GM13976 (cell line): ENCODE data around the gene GRIK5.
A peak's percentile ranks its signal among the peaks of the same experiment; 100 is the strongest.
"Not testable (repeated sequence)": the region's sequence is repeated elsewhere in the genome, so short reads cannot be mapped to it uniquely, and the experiment has no call there.

Experiments
- DNase-seq: peaks from one replicate; pipeline ENCODE4 v3.0.0; 2012; ENCODE audit warnings: low spot score
- in situ Hi-C: fragments of 300-500 bp; cut with MboI; formaldehyde crosslinking; loops from one replicate; pipeline ENCODE4 v1.12.0; 2022; ENCODE audit warnings: low sequenced_read_pairs, mixed read lengths, inconsistent platforms; ENCODE audit not compliant: unreplicated experiment
- TF ChIP-seq, protein P1 (sequence below): IDR thresholded peaks from 2 replicates; pipeline ENCODE4 v1.5.1; 2012; ENCODE audit warnings: borderline replicate concordance, mild to moderate bottlenecking; ENCODE audit not compliant: insufficient read depth; ENCODE audit errors: extremely low read depth, missing control alignments, control extremely low read depth

Gene GRIK5

DNA sequence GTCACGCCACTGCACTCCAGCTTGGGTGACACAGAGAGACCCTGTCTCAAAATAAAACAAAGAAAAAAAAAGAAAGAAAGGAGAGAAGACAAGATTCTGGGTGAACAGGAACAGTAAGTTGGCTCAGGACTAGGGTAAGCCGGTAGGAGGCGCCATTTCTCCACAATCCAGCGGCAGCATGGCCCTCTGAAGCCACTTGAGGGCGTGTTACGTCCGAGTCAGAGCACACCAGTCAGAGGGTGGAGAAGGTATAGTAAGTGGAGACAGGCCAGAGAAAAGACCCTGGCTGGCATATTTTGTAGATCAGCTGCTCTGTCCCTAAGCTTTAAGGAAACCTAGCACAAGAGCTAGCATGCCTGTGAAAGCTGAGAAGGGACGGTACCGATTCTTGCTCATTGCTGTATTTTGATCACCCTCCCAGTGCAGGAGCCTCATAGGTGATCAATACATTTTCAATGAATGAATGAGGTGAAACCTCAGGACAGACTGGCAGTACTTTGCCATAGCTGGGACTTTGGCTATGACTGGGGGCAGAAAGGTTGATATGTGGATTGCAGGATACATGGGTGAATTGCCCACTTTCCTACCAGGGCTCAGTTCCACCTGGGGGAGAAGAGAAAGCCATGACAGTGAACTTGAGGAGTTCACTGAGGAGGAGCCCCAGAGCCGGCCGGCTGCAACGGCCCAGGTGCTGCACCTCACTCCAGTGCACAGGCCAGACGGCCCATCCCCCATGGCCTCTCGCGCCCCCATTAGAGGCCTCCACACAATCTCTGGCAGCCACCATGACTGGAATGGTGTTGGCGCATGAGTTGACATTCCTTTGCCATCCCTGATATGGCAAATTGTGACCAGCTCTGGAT is 38.8 kb upstream of the GRIK5 start:
- TF ChIP-seq, protein P1, sequence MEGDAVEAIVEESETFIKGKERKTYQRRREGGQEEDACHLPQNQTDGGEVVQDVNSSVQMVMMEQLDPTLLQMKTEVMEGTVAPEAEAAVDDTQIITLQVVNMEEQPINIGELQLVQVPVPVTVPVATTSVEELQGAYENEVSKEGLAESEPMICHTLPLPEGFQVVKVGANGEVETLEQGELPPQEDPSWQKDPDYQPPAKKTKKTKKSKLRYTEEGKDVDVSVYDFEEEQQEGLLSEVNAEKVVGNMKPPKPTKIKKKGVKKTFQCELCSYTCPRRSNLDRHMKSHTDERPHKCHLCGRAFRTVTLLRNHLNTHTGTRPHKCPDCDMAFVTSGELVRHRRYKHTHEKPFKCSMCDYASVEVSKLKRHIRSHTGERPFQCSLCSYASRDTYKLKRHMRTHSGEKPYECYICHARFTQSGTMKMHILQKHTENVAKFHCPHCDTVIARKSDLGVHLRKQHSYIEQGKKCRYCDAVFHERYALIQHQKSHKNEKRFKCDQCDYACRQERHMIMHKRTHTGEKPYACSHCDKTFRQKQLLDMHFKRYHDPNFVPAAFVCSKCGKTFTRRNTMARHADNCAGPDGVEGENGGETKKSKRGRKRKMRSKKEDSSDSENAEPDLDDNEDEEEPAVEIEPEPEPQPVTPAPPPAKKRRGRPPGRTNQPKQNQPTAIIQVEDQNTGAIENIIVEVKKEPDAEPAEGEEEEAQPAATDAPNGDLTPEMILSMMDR: peak; percentile 100
- peak; percentile 88 for DNase-seq
- in situ Hi-C loops: loop anchor here (10.0 kb wide), 1 partner anchor 86 kb away; no protein-coding TSS in a partner anchor

DNA sequence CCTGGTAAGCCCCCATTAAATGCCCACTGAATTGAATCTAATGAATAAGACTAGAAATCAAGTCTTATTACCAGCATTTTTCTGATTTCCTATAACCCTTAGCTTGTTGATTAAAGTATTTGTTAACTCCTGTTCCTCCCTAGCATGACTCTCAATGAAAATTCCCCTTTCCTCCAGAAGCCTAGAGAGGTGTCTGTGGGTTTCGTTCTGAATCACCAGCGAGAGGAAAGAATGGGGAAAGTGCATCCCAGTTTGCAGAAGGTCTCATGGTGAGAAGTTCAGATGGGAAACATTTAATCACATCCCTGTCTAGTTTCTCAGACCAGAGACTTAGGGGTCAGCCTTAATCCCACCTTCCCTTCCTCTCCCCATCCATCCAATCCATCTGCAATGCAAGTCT is 35.4 kb upstream of the GRIK5 start:
- no peak for DNase-seq
- in situ Hi-C loops: loop anchor here (10.0 kb wide), 1 partner anchor 89 kb away; no protein-coding TSS in a partner anchor
- TF ChIP-seq, protein P1: no peak

DNA sequence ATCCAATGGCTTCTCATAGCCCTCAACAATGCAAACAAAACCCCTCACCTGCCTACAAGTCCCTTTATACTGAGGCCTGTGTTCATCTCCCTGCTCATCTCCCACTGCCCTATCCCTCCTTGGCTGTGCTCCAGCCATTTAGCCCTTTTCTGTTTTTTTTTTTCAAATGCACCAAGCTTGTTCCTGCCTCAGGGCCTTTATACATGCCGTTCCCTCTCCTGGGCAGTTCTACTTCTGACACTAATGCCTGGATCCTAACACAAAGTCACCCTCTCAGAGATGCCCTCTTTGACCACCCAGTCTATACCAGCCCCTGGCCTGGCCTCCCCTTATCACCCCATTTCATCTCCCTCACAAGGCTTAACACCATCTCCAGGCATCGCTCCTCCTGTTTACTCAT is 32.9 kb upstream of the GRIK5 start:
- TF ChIP-seq, protein P1: no peak
- in situ Hi-C loops: loop anchor here (10.0 kb wide), 1 partner anchor 92 kb away; no protein-coding TSS in a partner anchor
- no peak for DNase-seq

DNA sequence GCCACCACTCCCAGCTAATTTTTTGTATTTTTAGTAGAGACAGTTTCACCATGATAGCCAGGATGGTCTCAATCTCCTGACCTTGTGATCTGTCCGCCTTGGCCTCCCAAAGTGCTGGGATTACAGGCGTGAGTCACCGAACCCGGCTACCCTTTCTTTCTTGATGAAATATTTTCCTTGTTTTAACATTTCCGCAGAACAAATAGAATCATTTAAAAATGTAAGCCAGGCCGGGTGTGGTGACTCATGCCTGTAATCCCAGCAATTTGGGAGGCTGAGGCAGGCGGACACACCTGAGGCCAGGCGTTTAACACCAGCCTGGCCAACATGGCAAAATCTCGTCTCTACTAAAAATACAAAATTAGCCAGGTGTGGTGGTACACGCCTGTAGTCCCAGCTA is 30.2 kb upstream of the GRIK5 start:
- not testable (repeated sequence) for DNase-seq
- in situ Hi-C loops: loop anchor here (10.0 kb wide), 1 partner anchor 95 kb away; no protein-coding TSS in a partner anchor

DNA sequence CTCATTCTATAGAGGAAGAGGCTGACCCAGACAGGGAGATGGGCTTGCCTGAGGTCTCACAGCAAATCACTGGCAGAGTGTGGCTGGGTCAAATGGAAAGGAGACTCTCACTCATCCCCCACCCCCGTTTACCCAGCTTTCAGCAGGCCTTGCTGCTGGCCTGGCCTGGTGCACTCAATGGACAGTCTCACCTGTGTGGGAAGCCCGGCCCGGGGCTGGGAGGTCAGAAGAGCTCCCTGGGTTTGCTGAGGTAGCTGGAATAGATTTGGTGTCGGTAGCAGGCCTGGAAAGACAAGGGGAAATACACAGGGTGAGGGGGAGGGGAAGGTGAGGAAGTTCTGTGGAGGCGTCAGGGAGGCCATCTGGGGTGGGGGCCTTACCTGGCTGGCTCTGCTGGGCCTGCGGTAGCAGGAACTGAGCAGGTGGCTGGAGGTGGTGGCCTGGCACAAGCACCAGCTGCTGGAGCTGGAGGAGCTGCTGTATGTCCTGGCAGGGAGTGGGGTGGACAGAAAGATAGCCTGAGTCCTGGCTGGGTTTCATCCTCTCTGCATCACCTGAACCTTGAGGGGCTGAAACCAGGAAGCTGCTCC is 29.4 kb upstream of the GRIK5 start:
- in situ Hi-C loops: no loop called here
- TF ChIP-seq, protein P1: no peak
- DNase-seq: no peak

DNA sequence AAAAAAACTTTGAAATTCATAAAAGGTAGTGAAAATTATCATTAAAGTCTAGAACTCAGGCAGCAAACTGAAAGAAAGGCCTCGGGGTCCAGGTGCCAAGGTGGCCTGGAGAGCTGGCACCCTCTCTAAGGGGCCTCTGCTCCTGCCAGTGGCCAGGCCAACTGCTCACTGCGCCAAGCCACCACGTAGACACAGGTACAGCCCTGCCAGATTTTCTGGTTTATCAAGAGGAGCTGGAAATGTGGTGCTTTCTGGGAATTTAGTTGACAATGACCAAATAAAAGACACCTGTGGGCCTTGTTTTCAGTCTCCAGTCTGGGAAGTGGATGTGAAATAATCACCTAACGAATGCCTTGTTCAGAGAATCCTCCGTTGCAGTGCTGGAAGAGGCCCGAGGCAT is 28.8 kb upstream of the GRIK5 start:
- TF ChIP-seq, protein P1: no peak
- in situ Hi-C loops: no loop called here
- no peak for DNase-seq

DNA sequence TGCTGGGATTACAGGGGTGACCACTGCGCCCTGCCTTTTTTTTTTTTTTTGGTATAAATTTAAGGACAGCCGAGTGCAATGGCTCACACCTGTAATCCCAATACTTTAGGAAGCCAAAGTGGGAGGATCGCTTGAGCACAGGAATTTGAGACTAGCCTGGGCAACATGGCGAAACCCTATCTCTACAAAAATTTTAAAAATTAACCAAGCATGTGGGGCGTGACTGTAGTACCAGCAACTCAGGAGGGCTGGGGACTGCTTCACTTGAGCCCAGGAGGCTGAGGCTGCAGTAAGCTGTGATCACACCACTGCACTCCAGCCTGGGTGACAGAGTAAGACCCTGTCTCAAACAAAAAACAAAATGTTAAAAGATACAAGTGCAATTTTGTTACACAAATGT is 27.5 kb upstream of the GRIK5 start:
- in situ Hi-C loops: no loop called here
- TF ChIP-seq, protein P1: no peak
- no peak for DNase-seq
